Loucy (cell line): ENCODE data around the gene CCT3.

Experiments
- H2AFZ ChIP-seq: fragments of 200-600 bp; sonication (generic); 2 replicates; pipeline ENCODE4 v1.6.0; 2016; ENCODE audit warnings: antibody characterized with exemption, mild to moderate bottlenecking, low read length, moderate library complexity
- H3F3A ChIP-seq: fragments of 200-600 bp; 2 replicates; pipeline ENCODE4 v1.6.0; 2016; ENCODE audit warnings: antibody characterized with exemption, low read depth, mild to moderate bottlenecking
- H3K27me3 ChIP-seq: fragments of 200-600 bp; sonication (generic); 2 replicates; pipeline ENCODE4 v1.6.1; 2014; ENCODE audit warnings: low read length, mild to moderate bottlenecking; ENCODE audit not compliant: insufficient read depth, poor library complexity, severe bottlenecking
- H3K36me3 ChIP-seq: fragments of 200-600 bp; sonication (generic); 2 replicates; pipeline ENCODE4 v1.6.1; 2016; ENCODE audit warnings: low read length; ENCODE audit not compliant: insufficient read depth
- H3K4me1 ChIP-seq: fragments of 200-600 bp; sonication (generic); 2 replicates; pipeline ENCODE4 v1.5.1; 2014; ENCODE audit warnings: low read length, mild to moderate bottlenecking; ENCODE audit not compliant: insufficient read depth, poor library complexity, severe bottlenecking
- H3K4me2 ChIP-seq: fragments of 200-600 bp; sonication (generic); 2 replicates; pipeline ENCODE4 v1.6.0; 2014; ENCODE audit warnings: antibody characterized with exemption, low read length, low read depth, mild to moderate bottlenecking; ENCODE audit not compliant: poor library complexity, severe bottlenecking
- H3K4me3 ChIP-seq: fragments of 200-600 bp; sonication (generic); 2 replicates; pipeline ENCODE4 v1.5.1; 2014; ENCODE audit warnings: low read length, mild to moderate bottlenecking, mixed read lengths; ENCODE audit not compliant: poor library complexity, severe bottlenecking
- H3K79me2 ChIP-seq: fragments of 200-600 bp; sonication (generic); 2 replicates; pipeline ENCODE4 v1.6.1; 2014; ENCODE audit warnings: low read length; ENCODE audit not compliant: insufficient read depth
- H3K9ac ChIP-seq: fragments of 200-600 bp; sonication (generic); 2 replicates; pipeline ENCODE4 v1.6.0; 2014; ENCODE audit warnings: mild to moderate bottlenecking, low read depth, low read length, moderate library complexity; ENCODE audit not compliant: poor library complexity, severe bottlenecking
- H3K9me2 ChIP-seq: fragments of 200-600 bp; sonication (generic); replicated peaks from 2 replicates; pipeline ENCODE4 v1.6.1; 2016; ENCODE audit warnings: low read depth, low read length, mixed read lengths
- H3K9me3 ChIP-seq: fragments of 200-600 bp; sonication (generic); 2 replicates; pipeline ENCODE4 v1.6.1; 2014; ENCODE audit warnings: mild to moderate bottlenecking, antibody characterized with exemption, low read length, low read depth; ENCODE audit not compliant: insufficient read depth
- H4K20me1 ChIP-seq: fragments of 200-600 bp; sonication (generic); 2 replicates; pipeline ENCODE4 v1.6.0; 2014; ENCODE audit warnings: antibody characterized with exemption, low read length, mild to moderate bottlenecking; ENCODE audit not compliant: insufficient read depth, poor library complexity, severe bottlenecking
- EZH2phosphoT487 ChIP-seq: fragments of 200-600 bp; IDR thresholded peaks from 2 replicates; pipeline ENCODE4 v1.6.1; 2018; ENCODE audit warnings: antibody characterized with exemption, mild to moderate bottlenecking, moderate library complexity, borderline replicate concordance
- TF ChIP-seq, protein P1 (sequence below): fragments of 200-600 bp; sonication (generic); conservative IDR thresholded peaks from 2 replicates; pipeline ENCODE4 v1.5.1; 2014; ENCODE audit warnings: mild to moderate bottlenecking, antibody characterized with exemption, low read length

The CCT3 gene

DNA sequence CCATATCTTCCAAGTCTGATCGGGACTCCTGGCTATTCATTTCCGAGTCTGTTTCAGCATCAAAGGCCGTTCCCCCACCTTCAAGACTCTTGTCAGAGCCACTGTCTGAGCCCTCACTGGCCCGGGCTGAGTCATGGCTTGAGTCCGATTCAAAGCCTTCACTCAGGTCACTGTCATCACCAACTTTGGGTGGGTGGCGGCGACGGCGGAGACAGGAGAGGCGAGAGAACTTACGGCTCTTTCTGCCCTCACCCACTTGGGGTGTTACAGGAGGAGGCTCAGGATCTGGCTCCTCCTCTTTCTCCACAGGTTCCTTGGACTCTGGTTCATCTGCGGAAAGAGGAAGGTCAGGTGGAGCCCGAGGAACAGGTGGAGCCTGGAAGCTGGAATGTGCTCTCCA lies 72.0 kb downstream of the CCT3 start:
- Histone ChIP-seq H3K9me3 (no peaks in the 10 kb centered on the region), H3K9me2 (no peaks in the 10 kb centered on the region), H3K27me3 (no peaks in the 10 kb centered on the region), H2AFZ (no peak overlapping the region), H3K9ac (no peak overlapping the region), H3K4me1 (no peaks in the 10 kb centered on the region), H3K4me3 (no peak overlapping the region), H3F3A (no peaks in the 10 kb centered on the region), H3K79me2 (no peaks in the 10 kb centered on the region), H3K4me2 (no peak overlapping the region), H3K36me3 (peaks cover 77% of the 10 kb centered on the region; the same call in 1 of the 2 replicates), H4K20me1 (no peaks in the 10 kb centered on the region)
- no peak for TF ChIP-seq EZH2phosphoT487

DNA sequence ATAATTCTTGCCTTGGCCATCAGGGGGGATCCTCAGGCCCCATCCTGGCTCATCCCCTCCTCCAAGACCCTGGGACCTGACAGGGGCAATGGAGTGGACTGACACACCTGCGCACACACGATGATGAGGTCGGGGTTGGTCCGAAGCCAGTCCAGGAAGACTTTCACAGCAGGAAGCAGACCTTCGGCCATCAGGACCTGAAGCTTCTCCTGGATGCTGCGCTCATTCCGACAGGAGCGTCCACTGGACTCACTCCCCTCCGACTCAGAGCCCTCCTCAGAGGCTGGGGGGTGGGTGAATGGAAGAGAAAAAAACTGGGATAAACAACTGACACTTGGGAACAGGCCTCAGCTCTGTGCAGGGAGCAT lies 74.8 kb downstream of the CCT3 start:
- Histone ChIP-seq H3K79me2 (no peaks in the 10 kb centered on the region), H3K9me3 (no peaks in the 10 kb centered on the region), H3K36me3 (peaks cover 87% of the 10 kb centered on the region; the same call in 1 of the 2 replicates), H4K20me1 (no peaks in the 10 kb centered on the region), H3K9me2 (no peaks in the 10 kb centered on the region), H3K27me3 (no peaks in the 10 kb centered on the region), H3K4me3 (no peak overlapping the region), H2AFZ (no peak overlapping the region), H3K4me2 (no peak overlapping the region), H3K4me1 (no peaks in the 10 kb centered on the region), H3K9ac (no peak overlapping the region), H3F3A (no peaks in the 10 kb centered on the region)
- no peak for TF ChIP-seq EZH2phosphoT487
- TF ChIP-seq, protein P1, sequence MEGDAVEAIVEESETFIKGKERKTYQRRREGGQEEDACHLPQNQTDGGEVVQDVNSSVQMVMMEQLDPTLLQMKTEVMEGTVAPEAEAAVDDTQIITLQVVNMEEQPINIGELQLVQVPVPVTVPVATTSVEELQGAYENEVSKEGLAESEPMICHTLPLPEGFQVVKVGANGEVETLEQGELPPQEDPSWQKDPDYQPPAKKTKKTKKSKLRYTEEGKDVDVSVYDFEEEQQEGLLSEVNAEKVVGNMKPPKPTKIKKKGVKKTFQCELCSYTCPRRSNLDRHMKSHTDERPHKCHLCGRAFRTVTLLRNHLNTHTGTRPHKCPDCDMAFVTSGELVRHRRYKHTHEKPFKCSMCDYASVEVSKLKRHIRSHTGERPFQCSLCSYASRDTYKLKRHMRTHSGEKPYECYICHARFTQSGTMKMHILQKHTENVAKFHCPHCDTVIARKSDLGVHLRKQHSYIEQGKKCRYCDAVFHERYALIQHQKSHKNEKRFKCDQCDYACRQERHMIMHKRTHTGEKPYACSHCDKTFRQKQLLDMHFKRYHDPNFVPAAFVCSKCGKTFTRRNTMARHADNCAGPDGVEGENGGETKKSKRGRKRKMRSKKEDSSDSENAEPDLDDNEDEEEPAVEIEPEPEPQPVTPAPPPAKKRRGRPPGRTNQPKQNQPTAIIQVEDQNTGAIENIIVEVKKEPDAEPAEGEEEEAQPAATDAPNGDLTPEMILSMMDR = no peak

DNA sequence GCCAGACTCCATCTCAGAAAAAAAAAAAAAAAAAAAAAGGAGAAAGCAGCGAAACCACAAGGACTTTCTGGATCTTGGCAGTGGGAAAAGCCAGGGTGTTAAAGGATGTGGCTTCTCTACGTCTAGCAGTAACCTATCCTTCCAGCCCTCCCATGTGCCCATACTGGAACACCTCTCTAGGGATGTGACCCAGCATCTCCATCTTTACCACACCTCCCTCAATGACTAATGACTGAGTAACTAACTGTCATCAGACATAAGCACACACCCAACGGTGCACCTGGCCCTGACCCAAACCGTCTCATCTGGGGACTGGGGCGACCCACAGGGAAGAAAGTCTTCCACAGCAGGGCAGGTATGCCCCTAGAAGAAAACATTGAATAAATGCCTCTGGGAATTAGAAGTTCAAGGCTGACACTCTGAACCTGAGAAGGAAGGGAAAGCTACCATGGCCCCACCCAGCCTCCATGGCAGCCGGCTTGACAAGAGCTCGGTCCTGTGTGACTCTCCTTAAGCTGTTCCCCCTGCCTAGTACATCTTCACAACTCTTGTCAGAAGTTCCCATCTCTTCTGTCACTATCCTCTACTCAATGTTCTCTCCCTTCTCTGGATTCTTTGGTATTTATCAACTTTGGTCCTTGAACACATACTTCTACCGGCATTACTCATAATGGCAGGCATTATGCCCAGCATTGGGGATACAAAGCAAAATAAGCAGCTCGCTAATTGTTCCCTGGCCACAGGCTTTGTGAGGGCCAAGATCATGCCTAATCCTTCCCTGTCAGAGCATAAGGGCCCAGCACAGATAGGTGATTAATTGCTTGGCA lies 75.4 kb downstream of the CCT3 start:
- Histone ChIP-seq H2AFZ (no peak overlapping the region), H3K4me3 (no peak overlapping the region), H3K9ac (no peak overlapping the region), H3K9me2 (no peaks in the 10 kb centered on the region), H3K79me2 (no peaks in the 10 kb centered on the region), H4K20me1 (no peaks in the 10 kb centered on the region), H3K9me3 (no peaks in the 10 kb centered on the region), H3K36me3 (peaks cover 87% of the 10 kb centered on the region; the same call in 1 of the 2 replicates), H3K4me2 (no peak overlapping the region), H3K27me3 (no peaks in the 10 kb centered on the region), H3K4me1 (no peaks in the 10 kb centered on the region), H3F3A (no peaks in the 10 kb centered on the region)
- TF ChIP-seq, protein P1 = no peak
- TF ChIP-seq EZH2phosphoT487 = no peak
